Measurements from ENCODE around the gene WIPF2.

DNA sequence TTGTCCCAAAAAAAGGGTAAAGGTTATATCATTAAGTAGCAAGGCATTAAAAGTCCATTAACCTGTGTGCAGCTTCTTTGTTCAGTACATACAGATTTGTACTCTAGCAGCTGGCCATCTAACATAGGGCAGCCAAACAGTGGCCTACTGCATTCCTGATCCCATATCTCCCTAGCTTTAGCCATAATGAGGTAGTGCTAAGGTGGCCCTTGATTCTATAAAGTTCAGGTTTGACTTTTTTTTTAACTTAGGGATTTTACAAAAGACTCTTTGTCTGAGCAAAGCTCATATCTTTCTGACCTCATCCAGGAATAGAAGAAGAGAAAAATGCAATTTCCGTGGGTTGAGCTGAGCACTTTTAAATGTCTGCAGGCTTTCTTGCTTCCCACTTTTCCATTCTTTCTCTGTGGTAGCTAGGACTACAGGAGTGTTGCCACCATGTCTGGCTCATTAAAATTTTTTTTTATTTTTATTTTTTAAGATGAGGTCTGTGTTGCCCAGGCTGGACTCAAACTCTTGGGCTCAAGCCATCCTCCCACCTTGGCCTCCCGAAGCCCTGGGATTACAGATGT, 49.1 kb downstream of the WIPF2 start:
- no peak for TF ChIP-seq POLR2AphosphoS5 (IDR thresholded peaks at IDR 0.05; ENCODE audit: low read depth, low read length)
- TF ChIP-seq, protein P1, sequence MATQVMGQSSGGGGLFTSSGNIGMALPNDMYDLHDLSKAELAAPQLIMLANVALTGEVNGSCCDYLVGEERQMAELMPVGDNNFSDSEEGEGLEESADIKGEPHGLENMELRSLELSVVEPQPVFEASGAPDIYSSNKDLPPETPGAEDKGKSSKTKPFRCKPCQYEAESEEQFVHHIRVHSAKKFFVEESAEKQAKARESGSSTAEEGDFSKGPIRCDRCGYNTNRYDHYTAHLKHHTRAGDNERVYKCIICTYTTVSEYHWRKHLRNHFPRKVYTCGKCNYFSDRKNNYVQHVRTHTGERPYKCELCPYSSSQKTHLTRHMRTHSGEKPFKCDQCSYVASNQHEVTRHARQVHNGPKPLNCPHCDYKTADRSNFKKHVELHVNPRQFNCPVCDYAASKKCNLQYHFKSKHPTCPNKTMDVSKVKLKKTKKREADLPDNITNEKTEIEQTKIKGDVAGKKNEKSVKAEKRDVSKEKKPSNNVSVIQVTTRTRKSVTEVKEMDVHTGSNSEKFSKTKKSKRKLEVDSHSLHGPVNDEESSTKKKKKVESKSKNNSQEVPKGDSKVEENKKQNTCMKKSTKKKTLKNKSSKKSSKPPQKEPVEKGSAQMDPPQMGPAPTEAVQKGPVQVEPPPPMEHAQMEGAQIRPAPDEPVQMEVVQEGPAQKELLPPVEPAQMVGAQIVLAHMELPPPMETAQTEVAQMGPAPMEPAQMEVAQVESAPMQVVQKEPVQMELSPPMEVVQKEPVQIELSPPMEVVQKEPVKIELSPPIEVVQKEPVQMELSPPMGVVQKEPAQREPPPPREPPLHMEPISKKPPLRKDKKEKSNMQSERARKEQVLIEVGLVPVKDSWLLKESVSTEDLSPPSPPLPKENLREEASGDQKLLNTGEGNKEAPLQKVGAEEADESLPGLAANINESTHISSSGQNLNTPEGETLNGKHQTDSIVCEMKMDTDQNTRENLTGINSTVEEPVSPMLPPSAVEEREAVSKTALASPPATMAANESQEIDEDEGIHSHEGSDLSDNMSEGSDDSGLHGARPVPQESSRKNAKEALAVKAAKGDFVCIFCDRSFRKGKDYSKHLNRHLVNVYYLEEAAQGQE (IDR thresholded peaks at IDR 0.05; ENCODE audit: insufficient read depth in 1 of 2, low read depth in 2 of 2, low read length in 2 of 2) = no peak

Data from PFSK-1 (cell line).